ENCODE results near the gene CRABP2.
A peak's percentile ranks its signal among the peaks of the same experiment; 100 is the strongest.

The CRABP2 gene

DNA sequence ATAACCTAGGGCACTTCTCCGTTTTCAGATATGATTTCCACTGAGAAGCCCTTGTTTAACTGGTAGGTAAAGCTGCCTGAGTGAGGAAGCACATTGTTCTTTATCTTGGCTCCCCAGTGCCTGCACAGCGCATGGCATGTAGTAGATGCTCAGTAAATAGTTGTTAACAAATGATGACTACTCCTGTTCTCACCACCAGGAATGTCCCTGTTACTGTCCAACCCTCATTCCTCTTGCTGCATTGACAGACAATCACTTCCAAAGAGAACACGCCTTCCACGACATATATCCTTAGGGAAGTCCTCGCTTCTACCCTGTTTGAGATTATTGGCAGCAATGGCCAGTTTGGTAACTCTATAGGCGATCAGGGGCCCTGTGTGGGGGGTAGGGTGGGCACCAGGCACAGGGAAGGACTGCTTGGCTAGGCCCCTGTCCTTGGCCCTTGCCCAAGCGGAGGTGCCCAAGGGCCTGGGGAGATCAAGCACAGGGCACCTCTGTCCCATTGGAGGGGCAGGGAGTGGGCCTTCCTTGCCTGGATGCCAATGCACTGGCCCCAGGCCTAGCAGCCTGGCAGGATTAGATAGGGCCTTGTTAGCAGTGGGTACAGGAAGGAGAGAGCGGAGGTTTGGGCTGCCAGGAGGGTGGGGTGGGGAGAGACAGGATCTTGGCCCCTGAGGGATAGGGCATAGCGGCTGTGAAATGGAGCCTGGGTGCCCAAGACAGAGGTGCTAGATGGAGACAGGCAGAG is 38.3 kb downstream of the CRABP2 start:
- DNase-seq, result no peak

DNA sequence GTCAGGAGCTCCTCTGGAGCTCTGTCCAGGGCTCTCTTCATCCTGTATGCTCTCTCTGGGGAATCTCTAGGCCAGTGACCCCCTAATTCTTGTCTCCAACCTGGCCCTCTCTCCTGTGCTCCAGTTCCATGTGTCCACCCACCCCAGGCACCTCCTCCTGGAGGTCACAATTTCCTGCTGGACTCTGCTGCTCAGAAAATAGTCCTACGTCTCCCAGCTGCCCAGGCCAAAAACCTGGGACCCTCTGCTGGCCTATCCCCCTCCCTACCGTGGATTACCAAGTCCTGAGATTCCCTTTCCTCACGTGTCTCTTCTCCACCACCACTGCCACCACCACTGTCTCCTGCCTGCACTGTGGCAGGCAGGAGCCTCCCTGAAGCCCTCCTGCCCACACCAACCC is 39.8 kb downstream of the CRABP2 start:
- no peak for DNase-seq

- DNase-seq, result peak; percentile 22
These were observed 40.5 kb downstream of the CRABP2 start for GRCh38 chr1:156664767-156665411.

DNA sequence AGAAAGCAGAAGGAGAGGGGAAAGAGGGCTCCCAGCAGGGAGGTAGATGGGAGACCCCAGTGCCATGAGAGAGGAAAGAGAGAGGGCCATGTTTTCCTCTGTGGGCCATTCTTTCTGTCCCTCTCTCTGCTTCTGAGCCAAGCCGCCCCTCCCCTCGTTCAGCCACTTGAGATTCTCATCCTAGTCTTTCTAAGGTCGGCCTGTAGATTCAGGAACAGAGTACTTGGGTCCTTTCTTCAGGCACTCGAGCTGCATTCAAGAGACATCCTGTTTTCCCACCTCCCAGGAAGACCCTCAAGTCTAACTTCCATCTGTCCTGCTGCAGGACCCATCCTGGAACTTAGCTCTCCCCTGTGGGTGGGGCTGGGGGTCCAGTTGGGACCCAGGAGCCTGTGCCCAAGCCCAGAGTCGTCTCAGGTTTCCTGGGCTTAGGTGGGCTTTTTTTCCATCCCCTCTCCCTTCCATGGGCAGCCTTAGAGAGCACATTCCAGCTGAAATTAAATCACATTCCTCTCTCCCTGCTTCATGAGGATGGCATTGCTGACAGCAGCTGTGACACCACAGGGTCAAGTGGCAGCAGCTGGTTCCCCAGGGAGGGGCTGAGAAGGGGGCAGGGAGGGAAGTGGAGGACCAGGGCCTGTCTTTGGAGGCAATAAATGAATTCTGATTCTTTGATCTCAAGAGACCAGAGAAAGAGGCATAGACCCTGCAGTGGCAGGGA is 41.2 kb downstream of the CRABP2 start:
- DNase-seq, result no peak

DNA sequence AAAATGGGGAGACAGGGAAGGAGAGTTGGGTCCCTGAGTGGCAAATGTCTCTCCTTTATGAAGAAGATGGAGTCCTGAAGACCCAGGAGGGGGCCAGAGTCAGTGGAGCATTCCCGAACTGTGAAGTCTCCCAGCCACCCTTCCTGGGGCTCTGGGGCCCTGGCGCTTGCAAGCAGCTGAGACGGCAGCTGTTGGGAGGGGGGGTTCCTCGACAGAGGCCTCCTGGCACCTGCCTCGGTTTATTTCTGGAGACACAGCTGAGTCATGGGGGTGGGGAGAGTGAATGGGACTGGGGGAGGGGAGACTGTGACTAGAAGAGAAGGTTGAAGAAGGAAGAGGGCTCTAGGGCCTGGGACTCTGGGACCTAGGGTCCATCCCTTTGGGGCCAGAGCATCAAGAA is 42.2 kb downstream of the CRABP2 start:
- DNase-seq, result peak; percentile 42

DNA sequence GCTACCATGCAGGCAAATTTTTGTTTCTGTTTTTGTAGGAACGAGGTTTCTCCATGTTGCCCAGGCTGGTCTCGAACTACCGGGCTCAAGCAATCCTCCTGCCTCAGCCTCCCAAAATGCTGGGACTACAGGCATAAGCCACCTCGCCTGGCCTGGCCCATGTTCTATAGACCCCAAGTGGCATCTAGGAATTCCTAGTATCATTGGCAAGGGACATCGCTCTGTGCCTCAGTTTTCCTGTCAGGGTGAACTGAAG is 42.7 kb downstream of the CRABP2 start:
- DNase-seq, result no peak

DNA sequence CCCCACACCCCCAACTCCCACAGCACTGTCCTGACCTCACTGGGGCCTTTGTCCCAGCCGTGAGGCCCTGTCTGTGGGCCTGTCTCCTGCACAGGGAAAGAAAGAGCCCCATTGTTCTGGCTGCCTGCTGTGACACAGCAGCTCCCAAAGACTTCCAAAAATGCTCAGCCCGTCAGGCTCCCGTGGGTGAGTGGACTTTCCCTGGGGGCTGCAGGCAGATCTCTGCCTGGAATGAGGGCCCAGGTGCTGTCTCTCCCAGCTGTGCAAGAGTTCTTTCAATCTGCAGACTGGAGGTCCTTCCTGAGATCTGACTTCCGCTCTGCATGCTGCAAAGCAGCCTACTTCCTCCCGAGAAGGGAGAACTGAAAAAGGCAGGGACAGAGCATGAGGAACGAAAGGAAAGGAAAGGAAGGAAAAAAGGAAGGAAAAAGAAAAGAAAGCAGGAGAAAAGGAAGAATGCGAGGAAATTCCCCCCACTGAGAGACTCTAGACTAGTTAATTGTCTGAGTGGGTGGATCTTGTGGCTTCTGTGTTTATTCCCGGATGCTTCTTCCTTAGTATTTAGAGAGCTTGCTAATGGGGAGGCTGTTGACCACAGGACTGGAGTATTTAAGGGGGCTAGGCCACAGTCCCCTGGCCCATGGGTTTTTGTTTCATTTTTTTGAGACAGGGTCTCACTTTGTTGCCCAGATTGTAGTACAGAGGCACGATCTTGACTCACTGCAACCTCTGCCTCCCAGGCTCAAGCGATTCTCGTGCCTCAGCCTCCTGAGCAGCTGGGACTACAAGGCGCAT is 43.2 kb downstream of the CRABP2 start:
- DNase-seq, result no peak

GRCh38 chr1:156660752-156661112 is 44.7 kb downstream of the CRABP2 start:
- no peak for DNase-seq

DNA sequence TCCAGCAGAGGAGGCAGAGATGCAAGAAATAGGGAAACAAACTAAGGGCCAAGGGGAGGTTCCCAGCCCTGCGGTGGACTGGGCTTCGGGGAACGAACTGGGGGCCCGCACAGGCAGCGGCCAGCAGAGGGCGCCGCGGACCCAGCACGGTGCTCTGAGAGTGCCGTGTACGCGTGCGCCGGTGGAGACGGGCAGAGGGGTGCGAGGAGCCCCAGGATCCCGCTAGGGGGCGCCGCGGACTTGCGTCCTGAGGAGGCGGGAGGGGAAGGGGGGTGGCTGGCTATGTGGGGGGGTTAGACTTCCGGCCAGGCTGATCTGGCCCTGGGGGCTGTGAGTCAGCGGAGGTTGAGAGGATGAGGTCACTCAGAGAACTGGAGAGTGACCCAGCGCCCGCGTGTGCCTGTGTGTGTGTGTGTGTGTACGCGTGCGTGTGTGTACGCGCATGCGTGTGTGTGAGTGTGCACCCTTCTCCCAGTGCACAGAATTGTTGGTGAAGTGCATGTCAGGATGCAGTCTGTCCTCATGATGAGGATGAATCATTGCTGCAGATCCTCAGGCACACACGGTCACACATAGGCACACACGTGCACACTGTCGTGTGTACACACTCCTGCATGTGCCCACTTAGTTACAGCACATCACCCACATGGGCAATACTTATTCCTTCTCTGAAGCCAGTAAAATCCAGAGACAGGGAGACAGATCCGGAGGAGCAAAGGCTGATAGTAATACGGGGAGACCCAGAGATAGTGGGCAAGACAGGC is 45.2 kb downstream of the CRABP2 start:
- peak; percentile 99 for DNase-seq

- DNase-seq, result no peak
These were observed 45.8 kb downstream of the CRABP2 start for GRCh38 chr1:156659661-156659987.

- DNase-seq, result no peak
These were observed 46.3 kb downstream of the CRABP2 start for GRCh38 chr1:156658945-156659574.

GRCh38 chr1:156658496-156658895 is 46.9 kb downstream of the CRABP2 start:
- no peak for DNase-seq

DNA sequence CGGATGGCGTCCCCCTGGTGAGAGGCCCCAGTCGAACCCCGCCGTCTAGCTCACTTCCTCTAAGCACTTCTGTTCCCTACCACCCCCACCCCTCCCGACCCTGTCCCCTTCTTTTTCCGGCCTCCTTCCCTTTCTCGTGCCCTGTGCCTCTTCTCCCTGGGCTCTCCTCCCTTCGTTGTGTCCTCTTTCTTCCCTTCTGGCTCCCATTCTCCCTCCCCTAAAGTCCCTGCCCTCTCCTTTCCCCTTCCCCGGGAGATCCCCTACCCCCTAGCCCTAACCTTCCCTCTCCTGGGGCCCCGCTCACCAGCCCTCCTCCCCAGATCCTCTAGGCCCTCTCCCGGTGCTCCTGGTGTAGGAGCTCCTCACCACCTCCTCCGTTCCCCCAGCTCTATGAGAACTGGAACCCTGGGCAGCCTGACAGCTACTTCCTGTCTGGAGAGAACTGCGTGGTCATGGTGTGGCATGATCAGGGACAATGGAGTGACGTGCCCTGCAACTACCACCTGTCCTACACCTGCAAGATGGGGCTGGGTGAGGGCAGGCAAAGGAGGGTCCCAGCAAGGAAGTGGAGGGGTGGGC is 47.6 kb downstream of the CRABP2 start:
- DNase-seq, result peak; percentile 26

DNA sequence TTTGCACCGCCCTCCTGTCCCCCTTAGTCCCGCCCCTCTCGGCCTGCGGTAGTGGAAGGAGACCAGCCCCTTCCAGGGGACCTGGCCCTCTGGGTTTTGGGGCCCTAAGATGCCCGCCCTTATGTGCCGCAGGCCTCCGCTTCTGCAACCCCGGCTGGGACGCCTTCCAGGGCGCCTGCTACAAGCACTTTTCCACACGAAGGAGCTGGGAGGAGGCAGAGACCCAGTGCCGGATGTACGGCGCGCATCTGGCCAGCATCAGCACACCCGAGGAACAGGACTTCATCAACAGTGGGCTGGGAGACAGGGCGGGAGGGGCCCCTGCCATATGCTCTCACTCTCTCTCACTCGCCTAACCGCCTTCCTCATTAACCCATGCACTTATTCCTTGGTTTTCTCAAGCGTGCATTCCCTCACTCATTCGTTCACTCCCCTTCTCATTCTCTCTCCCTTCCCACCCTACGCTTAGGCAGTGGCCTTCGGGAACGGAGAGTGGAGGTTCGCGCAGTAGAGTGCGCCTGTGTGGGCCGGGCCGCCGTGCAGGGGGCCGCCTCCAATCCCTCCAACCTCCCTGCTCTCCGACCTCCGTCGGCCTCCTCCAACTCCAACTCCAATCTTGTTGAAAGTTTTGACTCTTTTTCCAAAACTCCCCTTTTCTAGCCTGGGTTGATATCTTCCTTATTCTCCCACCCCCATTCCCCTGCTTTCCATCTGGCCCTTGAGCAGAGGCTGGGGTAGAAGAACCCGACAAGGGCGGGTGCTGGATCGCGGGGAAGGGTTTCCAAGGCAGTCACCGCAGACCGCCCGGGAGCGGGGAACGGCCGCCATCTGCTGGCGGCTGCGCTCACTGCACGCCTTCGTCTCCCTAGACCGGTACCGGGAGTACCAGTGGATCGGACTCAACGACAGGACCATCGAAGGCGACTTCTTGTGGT is 48.3 kb downstream of the CRABP2 start:
- DNase-seq, result peak; percentile 79

DNA sequence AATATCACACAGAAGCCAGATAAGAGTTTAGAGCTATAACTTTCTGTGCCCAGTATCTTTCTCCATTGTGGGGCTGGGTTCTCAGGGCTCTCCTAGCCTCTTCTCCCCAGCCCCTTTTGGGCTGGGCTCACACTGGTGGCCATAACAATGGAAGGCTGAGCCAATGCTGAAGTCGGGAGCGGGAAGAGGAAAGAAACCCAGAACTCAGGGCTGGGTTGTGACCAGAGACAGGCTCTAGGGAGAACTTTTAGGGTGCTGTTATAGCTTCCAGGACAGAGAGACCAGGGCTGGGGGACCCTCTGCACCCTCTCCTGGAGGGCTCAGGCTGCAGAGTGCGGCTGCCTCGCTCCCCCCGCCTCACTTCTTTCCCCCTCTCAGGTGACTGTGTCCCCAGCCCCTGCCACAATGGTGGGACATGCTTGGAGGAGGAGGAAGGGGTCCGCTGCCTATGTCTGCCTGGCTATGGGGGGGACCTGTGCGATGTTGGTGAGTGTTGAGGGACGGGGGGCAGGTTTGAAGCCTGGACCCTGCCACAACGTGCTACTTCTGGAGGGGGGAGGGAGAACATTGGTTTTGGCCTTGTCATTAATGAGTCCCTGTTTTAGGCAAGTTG is 49.4 kb downstream of the CRABP2 start:
- DNase-seq, result no peak

- DNase-seq, result no peak
These were observed 50.1 kb downstream of the CRABP2 start for GRCh38 chr1:156655151-156655903.

DNA sequence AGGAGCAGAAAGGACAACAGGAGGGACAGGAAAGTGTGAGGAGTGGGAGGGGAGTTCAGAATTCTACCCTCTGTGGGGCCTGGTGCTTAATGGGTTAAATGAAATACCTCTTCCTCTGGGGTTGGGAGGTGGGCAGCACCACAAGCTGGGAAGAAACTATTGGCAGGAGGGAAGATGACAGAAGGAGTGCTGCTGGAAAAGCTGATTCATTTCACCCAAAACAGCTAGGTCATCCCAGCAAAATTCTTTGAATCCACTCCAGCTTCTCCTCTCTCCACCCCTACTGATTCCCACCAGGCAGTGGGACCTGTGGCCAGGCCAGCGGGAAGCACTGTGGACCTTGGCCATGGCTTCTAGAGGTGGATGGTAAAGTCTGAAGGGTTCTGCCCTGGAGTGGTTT is 50.7 kb downstream of the CRABP2 start:
- no peak for DNase-seq

GRCh38 chr1:156652992-156653355 is 52.4 kb downstream of the CRABP2 start:
- no peak for DNase-seq

DNA sequence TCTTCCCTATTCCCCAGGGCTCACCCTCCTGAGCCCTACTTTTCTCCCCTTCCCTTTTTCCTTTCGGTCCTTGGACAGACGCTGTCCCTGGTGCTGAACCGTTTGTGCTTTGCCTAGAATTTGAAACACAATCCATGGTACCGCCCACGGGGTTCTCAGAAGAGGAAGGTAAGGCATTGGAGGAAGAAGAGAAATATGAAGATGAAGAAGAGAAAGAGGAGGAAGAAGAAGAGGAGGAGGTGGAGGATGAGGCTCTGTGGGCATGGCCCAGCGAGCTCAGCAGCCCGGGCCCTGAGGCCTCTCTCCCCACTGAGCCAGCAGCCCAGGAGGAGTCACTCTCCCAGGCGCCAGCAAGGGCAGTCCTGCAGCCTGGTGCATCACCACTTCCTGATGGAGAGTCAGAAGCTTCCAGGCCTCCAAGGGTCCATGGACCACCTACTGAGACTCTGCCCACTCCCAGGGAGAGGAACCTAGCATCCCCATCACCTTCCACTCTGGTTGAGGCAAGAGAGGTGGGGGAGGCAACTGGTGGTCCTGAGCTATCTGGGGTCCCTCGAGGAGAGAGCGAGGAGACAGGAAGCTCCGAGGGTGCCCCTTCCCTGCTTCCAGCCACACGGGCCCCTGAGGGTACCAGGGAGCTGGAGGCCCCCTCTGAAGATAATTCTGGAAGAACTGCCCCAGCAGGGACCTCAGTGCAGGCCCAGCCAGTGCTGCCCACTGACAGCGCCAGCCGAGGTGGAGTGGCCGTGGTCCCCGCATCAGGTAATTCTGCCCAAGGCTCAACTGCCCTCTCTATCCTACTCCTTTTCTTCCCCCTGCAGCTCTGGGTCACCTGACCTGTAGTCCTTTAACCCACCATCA is 53.0 kb downstream of the CRABP2 start:
- DNase-seq, result peak; percentile 71

Data from OCI-M1 (cell line).